Testis (tissue), 3 donors: ENCODE data around the gene EXD2. TPM values are rescaled to one million over a fixed set of nuclear protein-coding genes. Genes with fewer than 3 reads are reported as not detected.

ENCODE experiments used
- DNase-seq: peaks from one replicate; pipeline ENCODE4 v3.0.0-alpha.2; 2019
- H3K27ac ChIP-seq, 2 donors: fragments of 200-600 bp; sonication (generic); one replicate each; pipeline ENCODE4 v1.5.1; 2019
- H3K27me3 ChIP-seq: fragments of 200-600 bp; sonication (generic); one replicate; pipeline ENCODE4 v1.5.1; 2019
- H3K36me3 ChIP-seq: fragments of 200-600 bp; sonication (generic); one replicate; pipeline ENCODE4 v1.5.1; 2017; ENCODE audit warnings: low read depth; ENCODE audit errors: missing control alignments
- H3K4me1 ChIP-seq: fragments of 200-600 bp; sonication (generic); one replicate; pipeline ENCODE4 v1.5.1; 2019
- H3K4me3 ChIP-seq, 2 donors: fragments of 200-600 bp; sonication (generic); one replicate each; pipeline ENCODE4 v1.5.1; 2017 to 2019
- H3K9me3 ChIP-seq: fragments of 200-600 bp; sonication (generic); one replicate; pipeline ENCODE4 v1.5.1; 2017
- CTCF ChIP-seq, 3 experiments: fragments of 450-650 bp in 2 of 3; fragments of 200-600 bp in 1 of 3; sonication (generic) in 1 of 3; IDR thresholded peaks; one replicate each; pipeline ENCODE4 v1.5.1; 2016 to 2019; ENCODE audit warnings: antibody characterized with exemption in 3 of 3, mild to moderate bottlenecking in 2 of 3, moderate library complexity in 1 of 3
- POLR2A ChIP-seq: fragments of 450-650 bp; IDR thresholded peaks from one replicate; pipeline ENCODE4 v1.6.1; 2017; ENCODE audit warnings: antibody characterized with exemption, mild to moderate bottlenecking, moderate library complexity
- WGBS, 2 donors: methylation state at CpG; one replicate each; pipeline ENCODE4 v1.1.5; 2018; 5-methylcytosine and 5-hydroxymethylcytosine counted together
- intact Hi-C: fragments of 100-400 bp; cut with DNase I; formaldehyde crosslinking; loops from one replicate; pipeline ENCODE4 v1.15.1; 2023; ENCODE audit warnings: low total_unique reads
- polyA plus RNA-seq: library from polyadenylated mRNA; stranded (reverse); fragments of 350-450 nt; fragmentation: Illumina TruSeq; extraction: RNeasy Lipid Tissue Mini Kit (QIAGEN cat#74804); gene quantifications from one replicate; pipeline ENCODE4 v1.2.3, GENCODE V29; 2014; ENCODE audit warnings: low read depth, low replicate concordance; ENCODE audit not compliant: insufficient read depth
- total RNA-seq, 2 donors: library from RNA; depleted of rRNA; stranded (reverse); fragments of >200 nt; gene quantifications; one replicate each; pipeline ENCODE4 v1.2.3, GENCODE V29; 2016

EXD2 gene
- total and polyA plus RNA-seq, 3 donors from 2014 or later = 22.4 to 70.3 (median 27.2) TPM

- H3K4me3 ChIP-seq = no peak overlapping the region
- no peak overlapping the region for H3K27ac ChIP-seq
- intact Hi-C loops = no loop called here
- H3K4me1 ChIP-seq = peaks cover 5% of the 10 kb centered on the region
- TF ChIP-seq POLR2A (no peak), CTCF (IDR thresholded peaks at IDR 0.05) (no peak)
- no peaks in the 10 kb centered on the region for H3K27me3 ChIP-seq
- 73 to 85% methylated on average over 3 of the region's 3 CpGs for WGBS, 2 donors
- no peak for DNase-seq
- H3K36me3 ChIP-seq = no peaks in the 10 kb centered on the region
- H3K9me3 ChIP-seq = no peaks in the 10 kb centered on the region
These were observed 71.2 kb downstream of the EXD2 start for GRCh38 chr14:69262516-69262915.

GRCh38 chr14:69263364-69263763 lies 72.1 kb downstream of the EXD2 start:
- H3K27ac ChIP-seq = no peak overlapping the region
- no peak for TF ChIP-seq POLR2A
- TF ChIP-seq CTCF (IDR thresholded peaks at IDR 0.05) = no peak
- DNase-seq = no peak

GRCh38 chr14:69263771-69264170 lies 72.5 kb downstream of the EXD2 start:
- H3K4me1 ChIP-seq = peaks cover 5% of the 10 kb centered on the region
- 67 to 88% methylated on average over 8 of the region's 8 CpGs for WGBS, 2 donors
- intact Hi-C loops = no loop called here

More at GRCh38 chr14:69263364-69263763, 72.1 kb downstream of the EXD2 start:
- Histone ChIP-seq H3K27me3 (no peaks in the 10 kb centered on the region), H3K9me3 (no peaks in the 10 kb centered on the region), H3K4me1 (peaks cover 5% of the 10 kb centered on the region), H3K36me3 (no peaks in the 10 kb centered on the region), H3K4me3 (no peak overlapping the region)
- intact Hi-C loops = no loop called here
- WGBS, 2 donors = 87 to 91% methylated on average over 6 of the region's 6 CpGs

GRCh38 chr14:69266572-69267345 lies 75.5 kb downstream of the EXD2 start:
- intact Hi-C loops = no loop called here
- TF ChIP-seq POLR2A = no peak
- no peak for TF ChIP-seq CTCF (IDR thresholded peaks at IDR 0.05)
- Histone ChIP-seq H3K36me3 (no peaks in the 10 kb centered on the region), H3K4me3 (no peak overlapping the region), H3K9me3 (no peaks in the 10 kb centered on the region), H3K27me3 (no peaks in the 10 kb centered on the region), H3K27ac (no peak overlapping the region), H3K4me1 (no peaks in the 10 kb centered on the region)
- DNase-seq = no peak
- 84 to 88% methylated on average over 8 of the region's 8 CpGs for WGBS, 2 donors

More at GRCh38 chr14:69263771-69264170, 72.5 kb downstream of the EXD2 start:
- H3K27ac ChIP-seq = no peak overlapping the region
- H3K4me3 ChIP-seq = no peak overlapping the region
- no peak for TF ChIP-seq CTCF (IDR thresholded peaks at IDR 0.05)
- TF ChIP-seq POLR2A = no peak
- no peak for DNase-seq
- H3K27me3 ChIP-seq = no peaks in the 10 kb centered on the region
- H3K9me3 ChIP-seq = no peaks in the 10 kb centered on the region
- H3K36me3 ChIP-seq = no peaks in the 10 kb centered on the region

GRCh38 chr14:69267492-69267891 lies 76.2 kb downstream of the EXD2 start:
- Histone ChIP-seq H3K27ac (no peak overlapping the region), H3K36me3 (no peaks in the 10 kb centered on the region), H3K4me1 (no peaks in the 10 kb centered on the region), H3K27me3 (no peaks in the 10 kb centered on the region), H3K4me3 (no peak overlapping the region), H3K9me3 (no peaks in the 10 kb centered on the region)
- intact Hi-C loops = no loop called here
- TF ChIP-seq CTCF (IDR thresholded peaks at IDR 0.05) = no peak
- no peak for TF ChIP-seq POLR2A
- 94 to 95% methylated on average over 4 of the region's 4 CpGs for WGBS, 2 donors
- no peak for DNase-seq
